MG63 (cell line): Measurements from ENCODE around the gene TGDS. TPM values are rescaled to one million over a fixed set of nuclear protein-coding genes. Genes with fewer than 3 reads are reported as not detected.

Experiments
- DNase-seq: peaks from one replicate; pipeline ENCODE4 v3.0.0-alpha.2; 2020
- H3K27me3 ChIP-seq: fragments of 250-450 bp; sonication (Bioruptor Pico); 2 replicates; pipeline ENCODE4 v1.5.1; 2020; ENCODE audit warnings: mild to moderate bottlenecking, moderate library complexity
- H3K36me3 ChIP-seq: fragments of 250-450 bp; sonication (Bioruptor Pico); 2 replicates; pipeline ENCODE4 v1.5.1; 2020; ENCODE audit warnings: mild to moderate bottlenecking, moderate library complexity
- H3K4me3 ChIP-seq: fragments of 250-450 bp; sonication (Bioruptor Pico); 2 replicates; pipeline ENCODE4 v1.5.1; 2020; ENCODE audit warnings: mild to moderate bottlenecking, moderate library complexity
- H3K9me3 ChIP-seq: fragments of 250-450 bp; sonication (Bioruptor Pico); 2 replicates; pipeline ENCODE4 v1.5.1; 2020; ENCODE audit warnings: mild to moderate bottlenecking, moderate library complexity
- total RNA-seq: library from RNA; depleted of rRNA; stranded (reverse); fragments of >200 nt; shearing (Covaris generic); gene quantifications from 2 replicates; pipeline ENCODE4 v1.2.3, GENCODE V29; 2014; ENCODE audit warnings: low replicate concordance

TGDS gene
- total RNA-seq, 1 experiment from 2014 or later, result 15.3 TPM

DNA sequence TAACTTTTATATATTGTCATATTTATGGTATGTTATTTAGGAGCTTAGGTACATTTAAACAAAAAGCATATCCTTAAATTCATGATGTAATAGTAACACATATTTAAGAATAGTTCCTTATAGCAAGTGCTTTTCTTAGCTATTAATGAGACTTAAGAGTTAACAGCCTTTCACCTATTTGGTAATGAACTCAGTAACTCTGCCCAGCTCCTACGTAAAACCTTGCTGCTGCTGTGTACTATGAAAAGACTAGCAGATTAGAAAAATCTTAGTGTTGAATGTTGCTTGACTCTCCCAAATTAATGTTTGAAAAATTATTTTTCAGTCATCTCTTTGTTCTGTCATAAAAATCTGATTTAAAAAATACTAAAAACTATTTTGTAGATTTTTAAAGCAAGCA, 12.6 kb upstream of the TGDS start:
- H3K36me3 ChIP-seq, result peaks cover 51% of the 10 kb centered on the region
- no peak for DNase-seq
- H3K4me3 ChIP-seq, result no peak overlapping the region
- no peaks in the 10 kb centered on the region for H3K27me3 ChIP-seq
- H3K9me3 ChIP-seq, result no peaks in the 10 kb centered on the region

- Histone ChIP-seq H3K4me3 (no peak overlapping the region), H3K36me3 (peaks cover 50% of the 10 kb centered on the region), H3K27me3 (no peaks in the 10 kb centered on the region), H3K9me3 (no peaks in the 10 kb centered on the region)
- DNase-seq, result no peak
Observed at GRCh38 chr13:94607939-94608338, 12.0 kb upstream of the TGDS start.

- DNase-seq, result no peak
- Histone ChIP-seq H3K9me3 (no peaks in the 10 kb centered on the region), H3K4me3 (no peak overlapping the region), H3K27me3 (no peaks in the 10 kb centered on the region), H3K36me3 (peaks cover 47% of the 10 kb centered on the region)
Observed at GRCh38 chr13:94607056-94607455, 11.1 kb upstream of the TGDS start.

DNA sequence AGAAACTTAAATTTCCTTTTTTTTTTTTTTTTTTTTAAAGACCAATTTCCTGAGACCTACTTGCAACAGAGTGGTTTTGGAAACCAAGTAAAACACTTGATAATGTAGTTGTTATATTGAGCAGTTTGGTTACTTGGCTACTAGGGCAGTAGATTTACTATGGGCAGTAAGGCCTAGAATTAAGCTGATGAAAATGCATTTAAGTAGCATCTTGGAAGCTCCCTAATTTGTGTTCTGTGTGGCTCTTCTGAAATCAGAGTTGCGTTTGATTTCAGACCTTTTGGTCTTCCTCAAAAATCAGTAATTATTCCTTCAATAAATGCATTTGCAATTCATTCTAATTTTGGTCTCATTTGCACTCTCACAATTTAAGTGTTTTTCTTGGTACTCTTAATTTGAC, 6.5 kb upstream of the TGDS start:
- Histone ChIP-seq H3K36me3 (peaks cover 29% of the 10 kb centered on the region), H3K9me3 (no peaks in the 10 kb centered on the region), H3K4me3 (peak overlapping the region; percentile 85), H3K27me3 (no peaks in the 10 kb centered on the region)
- DNase-seq, result no peak

DNA sequence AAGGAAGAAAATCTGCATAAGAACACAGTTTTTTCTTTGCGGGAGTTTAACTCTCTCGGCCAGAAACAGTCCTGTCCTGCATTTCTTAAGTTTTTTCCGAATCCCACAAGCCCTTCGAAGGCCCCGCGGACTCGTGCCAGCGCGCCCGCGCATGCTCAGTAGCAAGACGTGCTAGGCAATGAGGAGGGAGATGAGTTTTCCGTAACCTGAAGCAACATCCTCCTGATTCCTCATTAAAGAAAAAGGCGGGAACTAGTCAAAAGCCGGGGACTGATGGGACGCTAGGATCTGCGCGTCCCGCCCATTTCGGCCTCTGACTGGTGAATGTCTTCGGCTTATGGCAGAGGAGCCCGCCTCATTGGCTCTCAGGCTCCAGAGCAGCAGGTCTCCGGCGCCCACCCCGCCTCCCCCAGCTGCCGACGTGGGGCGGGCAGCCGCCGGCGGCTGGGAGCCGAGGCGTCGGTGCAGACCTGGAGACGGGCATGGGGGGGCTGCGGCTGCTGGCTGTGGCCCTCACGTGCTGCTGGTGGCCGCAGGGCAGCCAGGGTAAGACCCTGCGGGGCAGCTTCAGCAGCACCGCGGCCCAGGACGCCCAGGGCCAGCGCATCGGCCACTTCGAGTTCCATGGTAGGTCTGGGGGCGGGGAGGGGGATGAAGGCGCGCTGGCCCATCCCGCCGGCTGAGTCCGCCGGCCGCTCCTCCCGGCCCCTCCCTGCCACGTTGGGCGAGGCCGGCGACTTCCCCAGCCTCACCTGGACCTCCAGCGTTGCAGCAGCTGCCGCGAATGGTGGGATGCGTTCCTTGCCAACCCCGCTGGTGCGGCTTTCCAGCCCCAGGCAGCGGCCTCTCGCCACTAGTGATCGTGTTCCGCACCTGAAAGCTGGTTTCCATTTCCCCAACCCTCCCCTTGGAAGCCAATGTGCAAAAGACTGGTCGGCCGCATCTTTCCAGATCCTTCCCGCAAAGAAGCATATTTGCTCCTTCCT, 5.8 kb upstream of the TGDS start, which contains the start of gene GPR180:
GPR180 (plus strand) TSS at position 412 of the 986 bp plus-strand sequence; CDS start at position 483, 71 bp downstream.
- Histone ChIP-seq H3K9me3 (no peaks in the 10 kb centered on the region), H3K4me3 (peak within 1 kb of the TSS; percentile 85), H3K27me3 (no peaks in the 10 kb centered on the region), H3K36me3 (peaks cover 22% of the 10 kb centered on the region)
- peak; percentile 98 for DNase-seq

DNA sequence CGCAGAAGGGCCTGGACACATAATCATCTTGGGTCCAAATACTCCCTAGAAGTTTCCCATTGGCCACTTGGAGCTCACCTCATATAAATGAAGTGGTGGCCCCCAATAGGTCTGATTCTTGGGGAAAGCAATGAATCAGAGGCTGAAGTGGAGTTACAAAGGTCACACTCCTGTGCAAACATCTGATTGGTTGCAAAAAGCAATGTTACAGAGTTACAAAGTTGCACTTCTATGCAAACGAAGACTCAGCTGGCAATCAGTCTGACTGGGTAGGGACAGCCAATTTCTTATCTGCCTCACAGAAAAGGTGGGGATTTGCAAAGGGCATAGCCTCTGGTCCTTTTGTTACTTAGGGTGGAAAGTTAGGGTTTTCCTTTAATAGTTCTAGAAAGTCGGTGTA, 3.9 kb upstream of the TGDS start:
- Histone ChIP-seq H3K4me3 (no peak overlapping the region), H3K36me3 (peaks cover 3% of the 10 kb centered on the region; the same call in 1 of the 2 replicates), H3K9me3 (no peaks in the 10 kb centered on the region), H3K27me3 (no peaks in the 10 kb centered on the region)
- DNase-seq, result no peak

DNA sequence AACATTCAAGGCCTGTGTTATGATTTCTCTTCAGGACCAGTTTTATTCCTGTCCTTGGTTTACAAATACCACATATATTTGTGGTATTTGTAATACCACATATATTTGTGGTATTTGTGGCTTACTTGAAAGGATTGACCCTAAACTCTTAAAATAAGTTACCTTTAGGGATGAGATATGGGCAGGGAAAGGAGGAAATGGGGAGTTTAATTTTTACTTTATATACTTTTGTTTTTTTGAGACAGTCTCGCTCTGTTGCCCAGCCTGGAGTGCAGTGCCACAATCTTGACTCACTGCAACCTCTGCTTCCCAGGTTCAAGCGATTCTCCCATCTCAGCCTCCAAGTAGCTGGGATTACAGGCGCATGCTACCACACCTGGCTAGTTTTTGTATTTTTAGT, 2.3 kb upstream of the TGDS start:
- no peak overlapping the region for H3K4me3 ChIP-seq
- no peak for DNase-seq
- H3K27me3 ChIP-seq, result no peaks in the 10 kb centered on the region
- H3K9me3 ChIP-seq, result no peaks in the 10 kb centered on the region
- H3K36me3 ChIP-seq, result peaks cover 4% of the 10 kb centered on the region

GRCh38 chr13:94596575-94596971, 621 bp upstream of the TGDS start:
- peaks cover 13% of the 10 kb centered on the region for H3K36me3 ChIP-seq
- H3K27me3 ChIP-seq, result no peaks in the 10 kb centered on the region
- H3K4me3 ChIP-seq, result peak overlapping the region; percentile 96
- no peaks in the 10 kb centered on the region for H3K9me3 ChIP-seq
- no peak for DNase-seq

- Histone ChIP-seq H3K9me3 (no peaks in the 10 kb centered on the region), H3K27me3 (no peaks in the 10 kb centered on the region), H3K4me3 (peak overlapping the region; percentile 96), H3K36me3 (peaks cover 24% of the 10 kb centered on the region)
- DNase-seq, result peak; percentile 10
Observed at GRCh38 chr13:94595001-94595949, 677 bp downstream of the TGDS start.

GRCh38 chr13:94590744-94591143, 5.2 kb downstream of the TGDS start:
- Histone ChIP-seq H3K36me3 (peaks cover 27% of the 10 kb centered on the region), H3K9me3 (no peaks in the 10 kb centered on the region), H3K27me3 (no peaks in the 10 kb centered on the region), H3K4me3 (no peak overlapping the region)
- no peak for DNase-seq

- peaks cover 44% of the 10 kb centered on the region for H3K36me3 ChIP-seq
- DNase-seq, result no peak
- no peak overlapping the region for H3K4me3 ChIP-seq
- no peaks in the 10 kb centered on the region for H3K9me3 ChIP-seq
- H3K27me3 ChIP-seq, result no peaks in the 10 kb centered on the region
Observed at GRCh38 chr13:94588541-94588940, 7.4 kb downstream of the TGDS start.

DNA sequence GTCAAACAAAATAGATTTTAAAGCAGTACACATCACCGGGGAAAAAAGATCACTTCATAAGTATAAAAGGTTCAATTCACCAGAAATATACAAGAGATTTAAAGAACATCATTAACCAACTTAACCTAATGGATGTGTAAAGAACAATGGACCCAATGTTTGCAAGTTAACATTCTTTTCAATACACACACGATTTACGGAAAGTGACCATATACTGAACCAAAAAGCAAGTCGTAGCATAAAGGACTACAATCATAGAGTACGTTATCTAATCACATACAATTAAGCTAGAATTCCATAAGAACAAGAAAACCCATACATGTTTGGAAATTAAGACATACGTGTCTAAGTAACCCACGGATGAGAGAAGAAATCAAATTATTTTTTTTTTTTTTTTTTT, 9.6 kb downstream of the TGDS start:
- H3K27me3 ChIP-seq, result no peaks in the 10 kb centered on the region
- H3K9me3 ChIP-seq, result no peaks in the 10 kb centered on the region
- H3K4me3 ChIP-seq, result no peak overlapping the region
- peaks cover 38% of the 10 kb centered on the region for H3K36me3 ChIP-seq
- DNase-seq, result no peak

DNA sequence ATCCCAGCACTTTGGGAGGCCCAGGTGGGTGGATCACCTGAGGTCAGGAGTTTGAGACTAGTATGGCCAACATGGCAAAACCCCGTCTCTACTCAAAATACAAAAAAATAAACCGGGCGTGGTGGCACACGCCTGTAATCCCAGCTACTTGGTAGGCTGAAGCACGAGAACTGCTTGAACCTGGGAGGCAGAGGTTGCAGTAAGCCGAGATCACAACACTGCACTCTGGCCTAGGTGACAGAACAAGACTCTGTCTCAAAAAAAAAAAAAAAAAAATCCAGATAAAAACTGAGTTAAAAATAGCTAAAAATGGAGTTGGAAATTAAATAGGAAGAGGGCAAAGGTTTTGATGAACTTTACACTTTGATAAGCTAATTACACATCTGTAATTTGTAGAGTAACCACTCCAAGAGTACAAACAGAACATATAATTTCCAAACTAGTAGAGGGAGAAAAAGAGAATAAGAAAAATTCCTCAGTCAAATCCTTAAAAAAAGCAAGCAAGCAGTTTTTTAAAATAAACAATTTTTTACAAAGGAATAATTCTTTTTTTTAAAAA, 10.3 kb downstream of the TGDS start:
- DNase-seq, result no peak
- no peaks in the 10 kb centered on the region for H3K27me3 ChIP-seq
- peaks cover 32% of the 10 kb centered on the region for H3K36me3 ChIP-seq
- H3K4me3 ChIP-seq, result no peak overlapping the region
- H3K9me3 ChIP-seq, result no peaks in the 10 kb centered on the region

DNA sequence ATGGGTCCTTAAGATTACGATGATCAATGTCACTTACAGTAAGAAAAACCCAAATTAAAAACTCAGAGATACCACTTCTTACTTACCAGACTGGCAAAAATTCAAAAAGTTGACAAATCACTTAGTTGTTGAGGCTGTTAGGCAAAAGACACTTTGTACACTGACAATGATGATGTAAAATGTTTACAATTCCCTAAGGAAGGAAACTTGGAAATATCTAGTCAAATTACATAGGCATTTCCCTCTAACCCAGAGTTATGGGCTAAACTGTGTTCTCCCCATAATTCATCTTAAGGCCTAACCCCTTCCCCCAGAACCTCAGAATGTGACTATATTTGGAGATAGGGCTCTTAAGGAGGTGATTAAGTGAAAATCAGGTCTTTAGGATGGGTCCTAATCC, 12.0 kb downstream of the TGDS start:
- peaks cover 47% of the 10 kb centered on the region for H3K36me3 ChIP-seq
- H3K27me3 ChIP-seq, result no peaks in the 10 kb centered on the region
- no peaks in the 10 kb centered on the region for H3K9me3 ChIP-seq
- DNase-seq, result no peak
- no peak overlapping the region for H3K4me3 ChIP-seq

- no peaks in the 10 kb centered on the region for H3K9me3 ChIP-seq
- no peaks in the 10 kb centered on the region for H3K27me3 ChIP-seq
- DNase-seq, result no peak
- no peak overlapping the region for H3K4me3 ChIP-seq
- H3K36me3 ChIP-seq, result peaks cover 60% of the 10 kb centered on the region
Observed at GRCh38 chr13:94579063-94579462, 16.9 kb downstream of the TGDS start.

GRCh38 chr13:94569615-94570014, 26.3 kb downstream of the TGDS start:
- Histone ChIP-seq H3K9me3 (no peaks in the 10 kb centered on the region), H3K36me3 (peaks cover 29% of the 10 kb centered on the region), H3K4me3 (no peak overlapping the region), H3K27me3 (no peaks in the 10 kb centered on the region)
- DNase-seq, result no peak

- Histone ChIP-seq H3K36me3 (peaks cover 24% of the 10 kb centered on the region), H3K27me3 (no peaks in the 10 kb centered on the region), H3K4me3 (no peak overlapping the region), H3K9me3 (no peaks in the 10 kb centered on the region)
- DNase-seq, result no peak
Observed at GRCh38 chr13:94568443-94568842, 27.5 kb downstream of the TGDS start.
